ENCODE measurements around the gene C1QL4.

Gene C1QL4

GRCh38 chr12:49332441-49332861 lies 4.5 kb downstream of the C1QL4 start:
- DNase-seq (ENCODE audit: low read depth): no peak
- no peak overlapping the region for H3K4me3 ChIP-seq (ENCODE audit: low read depth, low read length)
- no peak for TF ChIP-seq CTCF (IDR thresholded peaks at IDR 0.05; ENCODE audit: control insufficient read depth, extremely low read depth, insufficient read depth)

GRCh38 chr12:49331380-49332222 lies 5.4 kb downstream of the C1QL4 start:
- TF ChIP-seq CTCF (IDR thresholded peaks at IDR 0.05; ENCODE audit: control insufficient read depth, extremely low read depth, insufficient read depth): peak; percentile 95
- DNase-seq (ENCODE audit: low read depth): peak; percentile 83
- no peak overlapping the region; the same call in 1 of the 2 replicates for H3K4me3 ChIP-seq (ENCODE audit: low read depth, low read length)

- no peak for TF ChIP-seq CTCF (IDR thresholded peaks at IDR 0.05; ENCODE audit: control insufficient read depth, extremely low read depth, insufficient read depth)
- no peak for DNase-seq (ENCODE audit: low read depth)
- no peak overlapping the region; the same call in 1 of the 2 replicates for H3K4me3 ChIP-seq (ENCODE audit: low read depth, low read length)
These were observed 6.2 kb downstream of the C1QL4 start for GRCh38 chr12:49330631-49331379.

DNA sequence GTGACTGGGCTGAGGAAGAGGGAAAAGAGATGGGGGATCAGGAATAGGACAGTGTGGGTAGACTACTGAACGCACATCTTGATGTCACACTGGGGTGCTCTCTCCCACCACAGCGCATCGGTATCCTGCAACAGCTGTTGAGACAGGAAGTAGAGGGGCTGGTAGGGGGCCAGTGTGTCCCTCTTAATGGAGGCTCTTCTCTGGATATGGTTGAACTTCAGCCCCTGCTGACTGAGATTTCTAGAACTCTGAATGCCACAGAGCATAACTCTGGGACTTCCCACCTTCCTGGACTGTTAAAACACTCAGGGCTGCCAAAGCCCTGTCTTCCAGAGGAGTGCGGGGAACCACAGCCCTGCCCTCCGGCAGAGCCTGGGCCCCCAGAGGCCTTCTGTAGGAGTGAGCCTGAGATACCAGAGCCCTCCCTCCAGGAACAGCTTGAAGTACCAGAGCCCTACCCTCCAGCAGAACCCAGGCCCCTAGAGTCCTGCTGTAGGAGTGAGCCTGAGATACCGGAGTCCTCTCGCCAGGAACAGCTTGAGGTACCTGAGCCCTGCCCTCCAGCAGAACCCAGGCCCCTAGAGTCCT lies 6.9 kb downstream of the C1QL4 start:
- DNase-seq (ENCODE audit: low read depth): no peak
- no peak for TF ChIP-seq CTCF (IDR thresholded peaks at IDR 0.05; ENCODE audit: control insufficient read depth, extremely low read depth, insufficient read depth)
- no peak overlapping the region for H3K4me3 ChIP-seq (ENCODE audit: low read depth, low read length)

DNA sequence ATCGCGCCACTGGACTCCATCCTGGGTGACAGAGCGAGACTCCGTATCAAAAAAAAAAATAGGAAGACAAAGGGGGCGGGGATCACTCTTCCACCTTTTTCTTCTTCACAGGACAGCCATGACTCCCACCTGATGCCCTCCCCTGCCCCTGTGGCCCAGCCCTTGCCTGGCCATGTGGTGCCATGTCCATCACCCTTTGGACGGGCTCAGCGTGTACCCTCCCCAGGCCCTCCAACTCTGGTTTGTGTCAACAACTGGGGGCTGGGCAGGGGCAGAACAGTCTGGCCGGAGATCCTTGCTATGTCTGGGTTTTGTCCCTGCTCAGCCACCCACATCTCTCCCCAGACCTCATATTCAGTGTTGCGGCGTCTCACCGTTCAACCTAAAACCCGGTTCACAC lies 8.2 kb downstream of the C1QL4 start:
- TF ChIP-seq CTCF (IDR thresholded peaks at IDR 0.05; ENCODE audit: control insufficient read depth, extremely low read depth, insufficient read depth): no peak
- no peak for DNase-seq (ENCODE audit: low read depth)
- no peak overlapping the region for H3K4me3 ChIP-seq (ENCODE audit: low read depth, low read length)

GRCh38 chr12:49327887-49328286 lies 9.1 kb downstream of the C1QL4 start:
- no peak for DNase-seq (ENCODE audit: low read depth)
- no peak overlapping the region for H3K4me3 ChIP-seq (ENCODE audit: low read depth, low read length)

More at GRCh38 chr12:49327887-49328286, 9.1 kb downstream of the C1QL4 start:
- TF ChIP-seq CTCF (IDR thresholded peaks at IDR 0.05; ENCODE audit: control insufficient read depth, extremely low read depth, insufficient read depth): no peak
